ENCODE results near the gene KCNA2. TPM values are rescaled to one million over a fixed set of nuclear protein-coding genes. Genes with fewer than 3 reads are reported as not detected.

The KCNA2 gene
- total and polyA plus RNA-seq, 4 donors: 0.13 to 1.8 (median 0.87) TPM

GRCh38 chr1:110585481-110585880, 20.7 kb downstream of the KCNA2 start:
- Histone ChIP-seq H3K27me3 (ENCODE audit: control insufficient read depth in 1 of 2, insufficient read depth in 2 of 2, low read length in 1 of 2) (no peaks in the 10 kb centered on the region), H3K36me3 (ENCODE audit: control insufficient read depth in 1 of 2, insufficient read depth in 2 of 2, low read length in 1 of 2) (no peaks in the 10 kb centered on the region), H3K9me3 (ENCODE audit: control insufficient read depth, low read length) (no peaks in the 10 kb centered on the region), H3K27ac (ENCODE audit: low read depth in 1 of 2, low read length in 2 of 2) (no peak overlapping the region), H3K4me1 (ENCODE audit: control insufficient read depth in 1 of 2, insufficient read depth in 2 of 2, low read length in 2 of 2) (peaks cover 0 to 8% of the 10 kb centered on the region in 2 donors), H3K4me3 (ENCODE audit: low read length in 2 of 2) (no peak overlapping the region)
- WGBS, 2 donors: 22 to 33% methylated on average over 1 of the region's 1 CpG
- ATAC-seq (ENCODE audit: low FRiP score) (no peak), DNase-seq (no peak)
- intact Hi-C loops (cut with DNase I): no loop called here

GRCh38 chr1:110584045-110584444, 22.1 kb downstream of the KCNA2 start:
- DNase-seq: no peak
- H3K27ac ChIP-seq (ENCODE audit: low read depth in 1 of 2, low read length in 2 of 2): no peak overlapping the region
- H3K4me1 ChIP-seq (ENCODE audit: control insufficient read depth in 1 of 2, insufficient read depth in 2 of 2, low read length in 2 of 2): peaks cover 0 to 13% of the 10 kb centered on the region in 2 donors
- no peaks in the 10 kb centered on the region for H3K9me3 ChIP-seq (ENCODE audit: control insufficient read depth, low read length)
- H3K27me3 ChIP-seq (ENCODE audit: control insufficient read depth in 1 of 2, insufficient read depth in 2 of 2, low read length in 1 of 2): no peaks in the 10 kb centered on the region
- no peak overlapping the region for H3K4me3 ChIP-seq (ENCODE audit: low read length in 2 of 2)
- WGBS, 2 donors: 82 to 83% methylated on average over 8 of the region's 8 CpGs
- H3K36me3 ChIP-seq (ENCODE audit: control insufficient read depth in 1 of 2, insufficient read depth in 2 of 2, low read length in 1 of 2): no peaks in the 10 kb centered on the region
- no peak for ATAC-seq (ENCODE audit: low FRiP score)
- intact Hi-C loops (cut with DNase I): no loop called here

GRCh38 chr1:110583505-110583904, 22.7 kb downstream of the KCNA2 start:
- H3K4me3 ChIP-seq (ENCODE audit: low read length in 2 of 2): no peak overlapping the region
- no peaks in the 10 kb centered on the region for H3K36me3 ChIP-seq (ENCODE audit: control insufficient read depth in 1 of 2, insufficient read depth in 2 of 2, low read length in 1 of 2)
- H3K4me1 ChIP-seq (ENCODE audit: control insufficient read depth in 1 of 2, insufficient read depth in 2 of 2, low read length in 2 of 2): peaks cover 0 to 13% of the 10 kb centered on the region in 2 donors
- DNase-seq (no peak), ATAC-seq (ENCODE audit: low FRiP score) (no peak)
- H3K27me3 ChIP-seq (ENCODE audit: control insufficient read depth in 1 of 2, insufficient read depth in 2 of 2, low read length in 1 of 2): no peaks in the 10 kb centered on the region
- WGBS, 2 donors: 96% methylated on average over 5 of the region's 5 CpGs
- H3K27ac ChIP-seq (ENCODE audit: low read depth in 1 of 2, low read length in 2 of 2): no peak overlapping the region
- no peaks in the 10 kb centered on the region for H3K9me3 ChIP-seq (ENCODE audit: control insufficient read depth, low read length)
- intact Hi-C loops (cut with DNase I): no loop called here

GRCh38 chr1:110582378-110582777, 23.8 kb downstream of the KCNA2 start:
- no peaks in the 10 kb centered on the region for H3K27me3 ChIP-seq (ENCODE audit: control insufficient read depth in 1 of 2, insufficient read depth in 2 of 2, low read length in 1 of 2)
- H3K4me3 ChIP-seq (ENCODE audit: low read length in 2 of 2): no peak overlapping the region
- no peaks in the 10 kb centered on the region for H3K9me3 ChIP-seq (ENCODE audit: control insufficient read depth, low read length)
- H3K27ac ChIP-seq (ENCODE audit: low read depth in 1 of 2, low read length in 2 of 2): peak overlapping the region in 1 of 2 donors; percentile 35
- 9 to 19% methylated on average over 4 of the region's 4 CpGs for WGBS, 2 donors
- H3K36me3 ChIP-seq (ENCODE audit: control insufficient read depth in 1 of 2, insufficient read depth in 2 of 2, low read length in 1 of 2): no peaks in the 10 kb centered on the region
- intact Hi-C loops (cut with DNase I): no loop called here
- ATAC-seq (ENCODE audit: low FRiP score) (peak; percentile 29), DNase-seq (no peak)
- H3K4me1 ChIP-seq (ENCODE audit: control insufficient read depth in 1 of 2, insufficient read depth in 2 of 2, low read length in 2 of 2): peaks cover 0 to 13% of the 10 kb centered on the region in 2 donors

- Histone ChIP-seq H3K4me1 (ENCODE audit: control insufficient read depth in 1 of 2, insufficient read depth in 2 of 2, low read length in 2 of 2) (peaks cover 0 to 13% of the 10 kb centered on the region in 2 donors), H3K27ac (ENCODE audit: low read depth in 1 of 2, low read length in 2 of 2) (peak overlapping the region in 1 of 2 donors; percentile 35), H3K27me3 (ENCODE audit: control insufficient read depth in 1 of 2, insufficient read depth in 2 of 2, low read length in 1 of 2) (no peaks in the 10 kb centered on the region), H3K4me3 (ENCODE audit: low read length in 2 of 2) (no peak overlapping the region), H3K36me3 (ENCODE audit: control insufficient read depth in 1 of 2, insufficient read depth in 2 of 2, low read length in 1 of 2) (no peaks in the 10 kb centered on the region), H3K9me3 (ENCODE audit: control insufficient read depth, low read length) (no peaks in the 10 kb centered on the region)
- DNase-seq: no peak
- ATAC-seq (ENCODE audit: low FRiP score): no peak
- 27 to 32% methylated on average over 5 of the region's 5 CpGs for WGBS, 2 donors
- intact Hi-C loops (cut with DNase I): no loop called here
Measured at GRCh38 chr1:110581682-110582145, 24.4 kb downstream of the KCNA2 start.

- DNase-seq (peak in 1 of 2 donors; percentile 52), ATAC-seq (ENCODE audit: low FRiP score) (peak; percentile 64)
Measured at GRCh38 chr1:110580244-110580643, 25.9 kb downstream of the KCNA2 start.

GRCh38 chr1:110579460-110579859, 26.7 kb downstream of the KCNA2 start:
- intact Hi-C loops (cut with DNase I): no loop called here
- Histone ChIP-seq H3K36me3 (ENCODE audit: control insufficient read depth in 1 of 2, insufficient read depth in 2 of 2, low read length in 1 of 2) (no peaks in the 10 kb centered on the region), H3K4me1 (ENCODE audit: control insufficient read depth in 1 of 2, insufficient read depth in 2 of 2, low read length in 2 of 2) (peaks cover 0 to 13% of the 10 kb centered on the region in 2 donors), H3K4me3 (ENCODE audit: low read length in 2 of 2) (no peak overlapping the region), H3K27me3 (ENCODE audit: control insufficient read depth in 1 of 2, insufficient read depth in 2 of 2, low read length in 1 of 2) (no peaks in the 10 kb centered on the region), H3K9me3 (ENCODE audit: control insufficient read depth, low read length) (no peaks in the 10 kb centered on the region), H3K27ac (ENCODE audit: low read depth in 1 of 2, low read length in 2 of 2) (no peak overlapping the region)
- WGBS, 2 donors: 95% methylated on average over 3 of the region's 3 CpGs
- DNase-seq (no peak), ATAC-seq (ENCODE audit: low FRiP score) (no peak)

More at GRCh38 chr1:110580244-110580643, 25.9 kb downstream of the KCNA2 start:
- intact Hi-C loops (cut with DNase I): no loop called here
- peaks cover 0 to 13% of the 10 kb centered on the region in 2 donors for H3K4me1 ChIP-seq (ENCODE audit: control insufficient read depth in 1 of 2, insufficient read depth in 2 of 2, low read length in 2 of 2)
- no peak overlapping the region for H3K4me3 ChIP-seq (ENCODE audit: low read length in 2 of 2)
- no peaks in the 10 kb centered on the region for H3K36me3 ChIP-seq (ENCODE audit: control insufficient read depth in 1 of 2, insufficient read depth in 2 of 2, low read length in 1 of 2)
- no peaks in the 10 kb centered on the region for H3K9me3 ChIP-seq (ENCODE audit: control insufficient read depth, low read length)
- no peaks in the 10 kb centered on the region for H3K27me3 ChIP-seq (ENCODE audit: control insufficient read depth in 1 of 2, insufficient read depth in 2 of 2, low read length in 1 of 2)
- WGBS, 2 donors: 8 to 13% methylated on average over 1 of the region's 1 CpG
- H3K27ac ChIP-seq (ENCODE audit: low read depth in 1 of 2, low read length in 2 of 2): no peak overlapping the region

GRCh38 chr1:110576441-110576840, 29.7 kb downstream of the KCNA2 start:
- H3K36me3 ChIP-seq (ENCODE audit: control insufficient read depth in 1 of 2, insufficient read depth in 2 of 2, low read length in 1 of 2): no peaks in the 10 kb centered on the region
- no peaks in the 10 kb centered on the region for H3K27me3 ChIP-seq (ENCODE audit: control insufficient read depth in 1 of 2, insufficient read depth in 2 of 2, low read length in 1 of 2)
- intact Hi-C loops (cut with DNase I): no loop called here
- no peak for ATAC-seq (ENCODE audit: low FRiP score)
- H3K27ac ChIP-seq (ENCODE audit: low read depth in 1 of 2, low read length in 2 of 2): no peak overlapping the region
- DNase-seq: no peak
- H3K4me3 ChIP-seq (ENCODE audit: low read length in 2 of 2): no peak overlapping the region
- no peaks in the 10 kb centered on the region for H3K9me3 ChIP-seq (ENCODE audit: control insufficient read depth, low read length)
- peaks cover 0 to 8% of the 10 kb centered on the region in 2 donors for H3K4me1 ChIP-seq (ENCODE audit: control insufficient read depth in 1 of 2, insufficient read depth in 2 of 2, low read length in 2 of 2)

- no peaks in the 10 kb centered on the region for H3K9me3 ChIP-seq (ENCODE audit: control insufficient read depth, low read length)
- H3K27ac ChIP-seq (ENCODE audit: low read depth in 1 of 2, low read length in 2 of 2): no peak overlapping the region
- H3K4me3 ChIP-seq (ENCODE audit: low read length in 2 of 2): no peak overlapping the region
- 96 to 97% methylated on average over 1 of the region's 1 CpG for WGBS, 2 donors
- no peaks in the 10 kb centered on the region for H3K4me1 ChIP-seq (ENCODE audit: control insufficient read depth in 1 of 2, insufficient read depth in 2 of 2, low read length in 2 of 2)
- no peak for DNase-seq
- H3K36me3 ChIP-seq (ENCODE audit: control insufficient read depth in 1 of 2, insufficient read depth in 2 of 2, low read length in 1 of 2): no peaks in the 10 kb centered on the region
- H3K27me3 ChIP-seq (ENCODE audit: control insufficient read depth in 1 of 2, insufficient read depth in 2 of 2, low read length in 1 of 2): no peaks in the 10 kb centered on the region
- intact Hi-C loops (cut with DNase I): no loop called here
- ATAC-seq (ENCODE audit: low FRiP score): no peak
Measured at GRCh38 chr1:110573314-110573713, 32.8 kb downstream of the KCNA2 start.
